ENCODE data around the gene CBL.

Gene CBL

GRCh38 chr11:119309411-119309810 lies 103.3 kb downstream of the CBL start:
- DNase-seq (ENCODE audit: low read depth in 3 of 3, low spot score in 1 of 3), result no peak

DNA sequence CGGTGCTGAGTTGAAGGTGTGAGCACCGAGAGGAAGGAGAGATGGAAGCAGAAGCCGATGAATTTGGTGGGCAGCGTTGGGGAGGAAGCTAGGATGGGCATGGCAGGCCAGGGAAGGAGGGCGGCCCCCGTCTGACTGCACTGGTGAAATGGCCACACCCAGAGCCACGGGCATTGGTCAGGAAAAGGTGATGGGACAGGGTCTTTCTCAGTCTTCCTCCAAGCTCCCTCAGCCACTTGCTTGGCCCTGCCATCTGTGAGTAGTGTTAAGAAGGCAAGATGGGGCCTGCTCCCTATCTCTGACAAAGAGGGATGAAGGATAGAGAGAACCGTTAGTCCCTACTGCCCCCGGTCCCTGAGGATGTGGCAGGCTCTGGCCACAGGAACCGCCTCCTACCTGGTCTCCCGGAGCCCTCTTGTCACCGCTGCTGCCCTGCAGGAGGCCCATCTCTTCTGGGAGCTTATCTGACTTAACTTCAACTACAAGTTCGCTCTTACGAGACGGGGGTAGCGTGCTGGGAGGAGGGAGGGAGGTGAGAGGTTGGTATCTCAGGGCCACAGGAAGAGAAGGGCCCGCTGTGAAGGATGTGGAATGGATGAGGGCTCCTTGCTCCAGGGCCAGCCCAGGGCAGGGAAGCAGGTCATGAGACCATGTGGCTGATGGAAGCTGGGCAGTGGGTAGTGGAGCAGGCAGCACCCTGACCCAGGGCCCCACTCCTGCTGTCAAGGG lies 104.0 kb downstream of the CBL start:
- no peak for DNase-seq (ENCODE audit: low read depth in 3 of 3, low spot score in 1 of 3)

- no peak for DNase-seq (ENCODE audit: low read depth in 3 of 3, low spot score in 1 of 3)
Observed at GRCh38 chr11:119310682-119311052, 104.5 kb downstream of the CBL start.

GRCh38 chr11:119314726-119315125 lies 108.6 kb downstream of the CBL start:
- DNase-seq (ENCODE audit: low read depth in 3 of 3, low spot score in 1 of 3), result no peak

DNA sequence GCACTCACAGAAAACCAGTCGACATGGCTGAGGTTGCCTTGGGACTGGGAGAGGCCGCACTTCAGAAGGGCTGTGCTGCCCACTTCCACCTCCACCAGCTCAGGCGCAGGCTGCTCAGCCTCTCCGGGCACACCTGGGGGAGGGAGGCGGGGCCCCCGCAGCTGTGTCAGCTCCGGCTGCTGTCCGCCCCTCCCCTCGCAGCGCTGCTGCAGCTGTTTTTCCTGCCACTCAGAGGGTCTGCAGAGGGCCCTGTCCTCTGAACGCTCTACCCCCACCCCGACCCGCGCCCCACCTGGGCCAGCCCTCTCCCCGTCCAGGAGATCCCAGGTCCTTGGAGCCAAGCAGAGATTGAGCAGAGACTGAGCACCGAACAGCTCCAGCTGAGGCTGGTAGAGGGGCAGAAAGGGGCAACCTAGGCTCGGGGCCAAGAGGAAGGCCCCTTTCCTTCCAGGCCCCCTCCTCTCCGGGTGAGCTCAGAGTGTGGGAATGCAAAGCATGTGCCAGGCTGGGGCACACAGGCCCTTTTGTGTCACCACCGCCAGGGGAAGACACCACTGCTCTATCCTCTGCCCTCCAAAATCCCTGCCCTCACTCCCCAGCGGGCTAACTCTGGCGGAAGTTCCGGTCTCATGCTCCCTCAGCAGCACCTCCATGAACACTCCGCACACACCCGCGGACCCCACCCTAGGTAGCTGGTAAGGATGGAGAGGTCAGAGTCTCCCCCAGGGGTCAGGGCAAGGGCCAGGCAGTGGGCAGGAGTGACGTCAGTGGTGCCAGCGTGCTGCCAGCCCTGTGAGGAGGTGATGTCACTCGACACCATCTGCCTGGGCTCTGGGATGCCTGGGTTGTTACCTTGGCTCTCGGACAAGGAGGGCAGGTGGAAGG lies 109.2 kb downstream of the CBL start:
- DNase-seq (ENCODE audit: low read depth in 3 of 3, low spot score in 1 of 3), result no peak

DNA sequence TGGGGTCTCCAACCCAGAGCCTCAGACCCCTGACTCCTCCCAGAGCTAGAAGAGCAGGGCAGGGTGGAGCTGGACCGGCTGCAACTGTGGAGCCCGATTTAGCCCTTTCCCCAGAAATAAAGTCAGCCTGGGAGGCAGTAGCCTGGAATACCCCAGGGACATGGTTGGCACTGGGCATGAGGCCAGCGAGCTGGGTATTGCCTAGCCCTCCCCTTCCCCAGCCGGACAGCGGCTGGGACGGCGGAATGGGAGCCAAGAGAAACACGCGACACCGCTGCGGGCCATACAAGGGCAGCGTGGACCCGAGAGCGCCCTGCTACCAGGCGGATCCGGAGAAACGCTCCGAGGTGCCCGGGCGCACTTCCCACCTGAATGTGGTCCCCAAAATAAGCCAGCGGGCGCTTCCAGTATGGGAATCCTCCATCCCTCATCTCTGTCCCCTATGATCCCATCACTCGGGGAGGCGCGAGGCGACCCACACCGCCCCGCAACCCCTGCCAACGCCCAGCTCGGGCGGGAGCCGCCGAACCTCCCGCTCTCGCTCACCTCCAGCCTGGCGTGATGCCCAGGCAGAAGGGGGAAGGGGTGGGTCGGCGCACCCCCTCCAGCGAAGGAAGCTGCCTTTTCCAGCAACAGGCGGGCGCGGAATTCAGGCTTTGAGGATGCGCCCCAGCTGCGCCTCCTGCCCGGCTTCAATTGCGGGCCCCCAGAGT lies 110.0 kb downstream of the CBL start:
- no peak for DNase-seq (ENCODE audit: low read depth in 3 of 3, low spot score in 1 of 3)

- DNase-seq (ENCODE audit: low read depth in 3 of 3, low spot score in 1 of 3), result no peak
Observed at GRCh38 chr11:119316729-119317591, 110.8 kb downstream of the CBL start, which contains the start of gene MCAM. Gene MCAM, minus strand, starts transcription at chr11:119317130. Its CDS starts 29 bp downstream, at chr11:119317101.

DNA sequence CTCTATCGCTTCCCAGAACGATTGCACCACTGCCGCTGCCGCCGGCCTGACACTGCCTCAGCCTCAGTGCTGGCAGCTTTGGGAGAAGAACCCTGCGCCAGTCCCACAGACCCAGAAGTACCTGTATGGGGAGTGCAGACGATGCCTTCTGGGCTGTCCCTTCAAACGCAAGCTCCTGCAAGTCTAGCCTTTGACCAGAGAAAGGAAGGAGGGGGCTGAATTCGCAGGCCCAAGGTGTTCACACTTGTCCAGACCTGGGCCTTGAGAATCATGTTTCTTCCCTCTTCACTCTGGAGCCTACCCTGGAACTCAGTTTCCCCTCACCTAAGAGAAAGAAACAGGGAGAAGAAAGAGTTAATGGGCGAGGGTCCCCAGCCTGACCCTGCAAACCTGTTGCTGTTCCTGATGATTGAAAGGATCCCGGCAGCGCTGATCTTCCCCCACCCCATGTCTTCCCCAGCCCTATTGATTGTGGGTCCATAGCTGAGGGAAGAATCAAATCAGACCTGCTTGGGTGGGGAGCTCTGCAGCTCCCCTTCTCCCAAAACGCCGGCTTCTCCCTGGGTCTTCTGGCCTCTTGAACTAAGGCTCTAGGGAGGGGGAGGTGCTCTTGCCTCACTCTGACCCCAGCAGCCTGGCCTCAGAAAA lies 111.6 kb downstream of the CBL start:
- no peak for DNase-seq (ENCODE audit: low read depth in 3 of 3, low spot score in 1 of 3)

- DNase-seq (ENCODE audit: low read depth in 3 of 3, low spot score in 1 of 3), result no peak
Observed at GRCh38 chr11:119318240-119319135, 112.3 kb downstream of the CBL start.

GRCh38 chr11:119319136-119319699 lies 113.1 kb downstream of the CBL start:
- no peak for DNase-seq (ENCODE audit: low read depth in 3 of 3, low spot score in 1 of 3)

DNA sequence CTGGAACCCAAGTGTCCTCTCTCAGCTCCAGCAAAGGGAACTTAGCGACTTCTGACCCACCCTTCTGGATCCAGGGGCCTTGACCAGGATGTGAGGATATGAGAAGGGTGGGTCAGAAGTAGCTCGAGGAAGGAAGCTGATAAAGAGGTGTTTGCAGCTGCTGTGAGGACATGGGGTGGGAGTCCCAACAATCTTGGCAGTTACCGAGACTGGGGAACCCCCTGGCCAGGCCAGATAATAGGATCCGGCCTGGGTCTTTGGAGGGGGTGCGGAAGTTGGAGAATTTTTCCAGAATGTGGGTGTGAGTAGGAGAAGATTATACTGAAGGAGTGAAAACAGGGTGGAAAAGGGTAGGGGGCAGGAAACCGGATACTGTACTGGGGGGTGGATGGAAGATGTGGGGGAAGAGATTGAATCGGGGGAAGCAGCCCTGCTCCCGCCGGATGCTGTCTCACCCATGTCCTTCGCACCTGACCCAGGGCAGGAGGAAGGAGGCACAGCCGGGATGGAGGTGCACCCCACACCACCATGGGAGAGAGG lies 113.6 kb downstream of the CBL start:
- no peak for DNase-seq (ENCODE audit: low read depth in 3 of 3, low spot score in 1 of 3)

GRCh38 chr11:119320240-119320775 lies 114.2 kb downstream of the CBL start:
- no peak for DNase-seq (ENCODE audit: low read depth in 3 of 3, low spot score in 1 of 3)

DNA sequence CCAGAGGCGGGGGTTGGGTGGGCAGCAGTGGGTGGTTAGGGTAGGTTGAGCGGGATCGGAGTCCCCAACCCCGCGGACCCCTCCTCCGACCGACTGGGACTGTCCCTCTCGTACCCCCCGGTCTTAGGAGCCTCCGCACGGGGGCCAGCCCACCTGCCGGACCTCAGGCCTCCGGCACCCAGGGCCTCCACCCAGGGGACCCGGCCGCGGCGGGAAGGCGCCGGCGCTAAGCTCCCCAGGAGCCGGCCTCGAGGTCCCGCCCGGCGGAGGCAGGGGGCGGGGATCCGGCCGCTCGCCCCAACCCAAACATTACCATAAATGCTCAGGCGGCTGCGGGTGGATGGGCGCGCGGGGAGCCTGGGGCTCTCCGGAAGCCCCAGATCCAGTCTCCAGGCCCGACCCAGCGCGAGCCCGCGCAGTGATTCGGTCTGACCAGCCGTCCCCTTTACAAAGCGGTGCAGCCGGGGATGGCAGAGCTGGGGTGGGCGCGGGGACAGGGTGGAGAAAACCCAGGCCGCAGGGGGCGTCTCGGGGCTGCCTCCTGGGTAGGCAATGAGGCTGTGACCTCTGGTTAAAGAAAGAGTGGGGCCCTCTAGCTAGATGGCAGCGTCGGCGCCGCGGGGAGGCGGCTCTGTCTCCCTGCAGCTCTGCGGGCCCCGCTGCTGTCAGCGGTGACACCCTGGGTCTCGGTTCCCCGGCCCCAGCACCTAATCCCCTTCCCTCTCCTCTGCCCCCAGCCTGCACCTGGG lies 114.8 kb downstream of the CBL start:
- no peak for DNase-seq (ENCODE audit: low read depth in 3 of 3, low spot score in 1 of 3)

DNA sequence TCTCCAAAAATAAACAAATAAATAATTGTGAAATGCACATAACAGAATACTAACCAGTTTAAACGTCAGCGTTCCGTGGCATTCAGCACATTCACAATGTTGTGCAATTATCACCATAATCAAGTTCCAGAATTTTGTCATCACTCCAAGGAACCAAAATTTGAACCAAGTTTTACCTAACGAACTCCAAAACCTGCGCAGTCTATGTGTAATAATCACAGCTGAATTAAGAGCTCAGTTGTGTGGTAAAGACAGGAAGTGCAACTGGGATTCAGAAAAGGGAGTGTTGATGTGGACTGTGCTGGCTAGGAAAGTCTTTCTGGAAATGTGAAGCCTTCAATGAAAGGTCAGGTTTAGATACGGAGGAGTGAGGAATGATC lies 116.2 kb downstream of the CBL start:
- DNase-seq (ENCODE audit: low read depth in 3 of 3, low spot score in 1 of 3), result no peak

GRCh38 chr11:119322921-119323531 lies 116.9 kb downstream of the CBL start:
- DNase-seq (ENCODE audit: low read depth in 3 of 3, low spot score in 1 of 3), result no peak

DNA sequence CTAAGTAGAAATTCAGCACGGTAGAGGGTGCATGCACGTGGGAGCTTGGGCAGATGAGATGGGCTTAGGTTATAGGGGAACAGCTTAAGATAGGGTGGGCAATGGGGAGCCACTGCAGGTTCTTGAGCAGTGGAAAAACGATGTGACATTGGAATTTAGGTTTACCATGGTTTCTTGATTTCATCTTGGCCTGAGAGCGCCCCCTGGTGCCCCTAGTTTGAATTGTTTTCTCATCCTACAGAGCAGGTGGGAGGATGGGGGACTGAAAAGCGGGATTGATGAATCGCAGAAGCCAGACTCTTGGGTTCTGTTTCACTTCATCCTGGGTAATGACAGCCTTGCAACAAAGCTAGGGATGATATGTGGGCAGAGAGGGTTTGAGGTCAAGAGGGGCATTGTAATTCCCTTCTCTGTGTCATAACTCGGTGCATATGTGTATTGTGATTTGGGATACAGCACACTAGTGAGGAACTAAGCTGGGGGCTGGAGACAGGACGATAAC lies 117.4 kb downstream of the CBL start:
- peak in 2 of 3 donors; percentile 62 to 67 for DNase-seq (ENCODE audit: low read depth in 3 of 3, low spot score in 1 of 3)

DNA sequence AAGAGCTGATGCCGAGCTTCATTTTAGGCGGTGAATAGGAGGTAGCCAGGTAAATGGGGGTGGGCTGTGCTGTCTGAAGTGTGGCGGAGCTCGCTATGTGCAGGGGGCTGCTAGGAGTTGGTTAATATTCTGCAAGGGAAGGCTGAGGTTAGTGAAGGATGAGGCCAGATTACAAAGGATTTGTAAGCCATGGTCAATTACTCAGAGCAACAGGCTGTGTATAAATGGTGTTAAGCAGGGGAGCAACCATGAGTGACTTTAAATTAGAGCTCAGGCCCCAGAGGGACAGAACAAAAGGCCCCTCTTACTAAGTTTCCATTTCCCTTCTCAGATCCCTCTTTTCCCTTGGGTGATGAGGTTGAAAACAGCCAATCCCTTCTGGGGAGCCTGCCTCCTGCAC lies 118.0 kb downstream of the CBL start:
- DNase-seq (ENCODE audit: low read depth in 3 of 3, low spot score in 1 of 3), result no peak

Measured in stimulated activated CD4-positive, alpha-beta T cell treated with anti-CD3 and anti-CD28 coated beads, TNF-alpha, amount 100 ng/mL, for 1 hour (primary cell).